ENCODE measurements around the gene BAD.
"Not testable (repeated sequence)": the region's sequence is repeated elsewhere in the genome, so short reads cannot be mapped to it uniquely, and the experiment has no call there.

GRCh38 chr11:64246621-64246870 lies 37.9 kb downstream of the BAD start:
- not testable (repeated sequence) for TF ChIP-seq CTCF, POLR2A (IDR thresholded peaks at IDR 0.05)
